ENCODE data around the gene CTAGE8. TPM values are rescaled to one million over a fixed set of nuclear protein-coding genes. Genes with fewer than 3 reads are reported as not detected.

Gene CTAGE8
- 0.68 TPM in 1 of 2 replicates, not detected in the other for total RNA-seq

GRCh38 chr7:144269188-144269587, at the start of gene CTAGE8:
Gene CTAGE8, minus strand, starts transcription at chr7:144269288. Its CDS starts 38 bp downstream, at chr7:144269250.

GRCh38 chr7:144311872-144312469, 42.9 kb upstream of the CTAGE8 start, which contains the start of gene OR2A1:
Gene OR2A1, plus strand, starts transcription at chr7:144312419. Its CDS starts 5,706 bp downstream, at chr7:144318125.

DNA sequence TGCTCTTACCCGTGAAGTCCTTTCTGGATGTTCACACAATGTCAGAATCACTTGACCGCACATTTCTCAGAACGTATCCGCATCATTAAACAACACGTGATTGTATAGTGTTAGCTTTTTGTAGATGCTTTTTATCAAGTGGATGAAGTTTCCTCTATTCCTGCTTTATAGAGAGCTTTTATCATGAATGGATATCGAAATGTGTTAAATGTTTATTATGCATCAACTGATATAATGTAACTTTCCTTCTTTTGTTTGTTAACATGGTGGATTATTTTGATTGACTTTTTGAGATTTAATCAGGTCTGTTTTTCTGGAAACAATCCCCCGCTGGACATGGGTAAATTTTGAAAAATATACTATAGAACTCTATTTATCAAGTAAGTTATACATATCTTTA, 4.4 kb downstream of the CTAGE8 start, which contains the start of gene OR2A7:
TSS of gene OR2A7 (minus strand) at position 101 of the 400 bp plus-strand sequence. CDS start 5,164 bp downstream, outside the sequence.

DNA sequence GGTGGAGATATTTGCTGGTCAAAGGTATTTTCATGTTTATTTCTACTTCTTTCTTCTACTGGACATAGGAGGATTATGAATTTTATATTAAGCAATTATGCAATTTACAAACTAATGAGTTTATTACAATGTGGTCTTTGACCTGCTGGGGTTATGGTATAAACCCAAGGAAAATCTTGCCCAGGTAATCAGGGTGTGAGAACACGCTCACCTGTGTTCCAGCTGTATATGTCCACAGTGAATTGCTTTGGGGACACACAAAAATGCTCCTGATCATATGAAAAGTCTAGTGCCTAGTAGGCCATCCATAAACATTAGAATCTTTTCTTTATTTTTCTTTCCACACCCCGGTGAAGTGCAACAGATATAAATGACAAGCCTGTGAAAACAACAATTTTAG, 29.7 kb downstream of the CTAGE8 start, which contains the start of gene OR2A42:
TSS of gene OR2A42 (minus strand) at position 241 of the 400 bp plus-strand sequence. CDS start 6,762 bp downstream, outside the sequence.

Other genes starting within 250 kb of the CTAGE8 start
- gene OR2A5, start 220.3 kb downstream of the CTAGE8 start, total RNA-seq, result not detected in 2 replicates
- gene OR2A25, start 199.5 kb downstream of the CTAGE8 start, total RNA-seq, result not detected in 2 replicates
- gene OR2A12, start 183.0 kb downstream of the CTAGE8 start, total RNA-seq, result not detected in 2 replicates
- gene OR2A2, start 159.7 kb downstream of the CTAGE8 start, total RNA-seq, result not detected in 2 replicates
- gene OR2A14, start 146.1 kb downstream of the CTAGE8 start, total RNA-seq, result not detected in 2 replicates
- 0.37 and 0.66 TPM in 2 replicates for gene CTAGE4, start 85.8 kb downstream of the CTAGE8 start, total RNA-seq
- gene ARHGEF35, start 73.5 kb downstream of the CTAGE8 start, total RNA-seq, result 2.0 and 3.0 TPM in 2 replicates
- gene OR2A42, start 29.7 kb downstream of the CTAGE8 start, total RNA-seq, result 0.06 TPM in 1 of 2 replicates, not detected in the other
- gene OR2A7, start 4.5 kb downstream of the CTAGE8 start, total RNA-seq, result 0.26 and 0.37 TPM in 2 replicates
- under 0.01 and 0.19 TPM in 2 replicates for gene OR2A1, start 43.1 kb upstream of the CTAGE8 start, total RNA-seq
- 2.0 TPM in 2 replicates for gene ARHGEF5, start 86.1 kb upstream of the CTAGE8 start, total RNA-seq
- gene NOBOX, start 134.4 kb upstream of the CTAGE8 start, total RNA-seq, result not detected in 2 replicates

Measured in aortic smooth muscle cell (primary cell).